ENCODE measurements around the gene ZNF594.

- TF ChIP-seq CTCF (IDR thresholded peaks at IDR 0.05) (no peak), POLR2A (IDR thresholded peaks at IDR 0.05) (no peak)
Observed at GRCh38 chr17:5183410-5183793, 8.3 kb downstream of the ZNF594 start.
